HL-60 (cell line): ENCODE measurements around the gene XYLT1.

ENCODE experiments used
- DNase-seq, 2 experiments: peaks; one replicate each; pipeline ENCODE4 v3.0.0-alpha.2; 2010 to 2020; ENCODE audit warnings: low read depth in 1 of 2, low spot score in 1 of 2
- H3K27ac ChIP-seq: fragments of 250-450 bp; sonication (Bioruptor Pico); replicated peaks from 2 replicates; pipeline ENCODE4 v1.5.1; 2020; ENCODE audit warnings: mild to moderate bottlenecking, moderate library complexity
- H3K27me3 ChIP-seq: fragments of 250-450 bp; sonication (Bioruptor Pico); 2 replicates; pipeline ENCODE4 v1.5.1; 2021; ENCODE audit warnings: mild to moderate bottlenecking, moderate library complexity; ENCODE audit not compliant: insufficient read depth, poor library complexity, severe bottlenecking
- H3K4me3 ChIP-seq: replicated peaks from 2 replicates; pipeline ENCODE4 v1.5.1; 2011; ENCODE audit warnings: mild to moderate bottlenecking, control low read depth, low read length; ENCODE audit not compliant: insufficient read depth
- CTCF ChIP-seq: IDR thresholded peaks from one replicate; pipeline ENCODE4 v1.5.1; 2011; ENCODE audit warnings: low read length, control low read depth, inconsistent platforms; ENCODE audit not compliant: insufficient read depth
- GABPA ChIP-seq: IDR thresholded peaks from 2 replicates; pipeline ENCODE4 v1.6.1; 2012; ENCODE audit warnings: low read depth
- POLR2AphosphoS5 ChIP-seq: IDR thresholded peaks from 2 replicates; pipeline ENCODE4 v1.6.1; 2012; ENCODE audit warnings: low read depth
- REST ChIP-seq: IDR thresholded peaks from 2 replicates; pipeline ENCODE4 v1.6.1; 2012; ENCODE audit warnings: low read depth; ENCODE audit not compliant: insufficient replicate concordance
- SPI1 ChIP-seq: IDR thresholded peaks from 2 replicates; pipeline ENCODE4 v1.6.1; 2012; ENCODE audit warnings: low read depth, mild to moderate bottlenecking, borderline replicate concordance

Gene XYLT1

GRCh38 chr16:17318238-17318637, 152.5 kb downstream of the XYLT1 start:
- H3K27me3 ChIP-seq, result no peaks in the 10 kb centered on the region
- no peak overlapping the region for H3K4me3 ChIP-seq
- TF ChIP-seq REST, result no peak
- no peak for TF ChIP-seq POLR2AphosphoS5
- no peak for TF ChIP-seq GABPA
- TF ChIP-seq CTCF, result no peak
- no peak for TF ChIP-seq SPI1
- no peak overlapping the region for H3K27ac ChIP-seq
- DNase-seq, result peak in 1 of 2 experiments; percentile 44

GRCh38 chr16:17316005-17316404, 154.8 kb downstream of the XYLT1 start:
- TF ChIP-seq POLR2AphosphoS5, result no peak
- no peak for TF ChIP-seq REST
- no peak for TF ChIP-seq SPI1
- no peak for TF ChIP-seq CTCF
- no peak for TF ChIP-seq GABPA
- no peak for DNase-seq
- H3K27me3 ChIP-seq, result no peaks in the 10 kb centered on the region
- H3K4me3 ChIP-seq, result no peak overlapping the region
- H3K27ac ChIP-seq, result no peak overlapping the region

GRCh38 chr16:17313793-17314547, 156.8 kb downstream of the XYLT1 start:
- Histone ChIP-seq H3K4me3 (no peak overlapping the region), H3K27ac (no peak overlapping the region), H3K27me3 (no peaks in the 10 kb centered on the region)
- TF ChIP-seq REST (no peak), CTCF (no peak), SPI1 (no peak), POLR2AphosphoS5 (no peak), GABPA (no peak)
- DNase-seq, result no peak
